HG02885 (cell line): Measurements from ENCODE around the gene TNIK.

Experiments
- ATAC-seq: cut with Tn5 transposase; IDR thresholded peaks from one replicate; pipeline ENCODE4 v1.9.1; 2021; ENCODE audit warnings: mild to moderate bottlenecking; ENCODE audit not compliant: unreplicated experiment, poor library complexity

Gene TNIK

GRCh38 chr3:171159822-171160157 lies 300.4 kb downstream of the TNIK start:
- no peak for ATAC-seq

- no peak for ATAC-seq
Measured at GRCh38 chr3:171159024-171159821, 301.0 kb downstream of the TNIK start.

- no peak for ATAC-seq
Measured at GRCh38 chr3:171157980-171158379, 302.2 kb downstream of the TNIK start.

- ATAC-seq: no peak
Measured at GRCh38 chr3:171157286-171157685, 302.9 kb downstream of the TNIK start.

GRCh38 chr3:171156401-171157010 lies 303.7 kb downstream of the TNIK start:
- no peak for ATAC-seq

- ATAC-seq: no peak
Measured at GRCh38 chr3:171155122-171155700, 305.0 kb downstream of the TNIK start.

GRCh38 chr3:171150945-171151344 lies 309.3 kb downstream of the TNIK start:
- no peak for ATAC-seq

- no peak for ATAC-seq
Measured at GRCh38 chr3:171149526-171150116, 310.6 kb downstream of the TNIK start.

GRCh38 chr3:171145798-171146197 lies 314.4 kb downstream of the TNIK start:
- no peak for ATAC-seq

GRCh38 chr3:171142985-171143384 lies 317.2 kb downstream of the TNIK start:
- no peak for ATAC-seq

GRCh38 chr3:171140246-171140645 lies 320.0 kb downstream of the TNIK start:
- ATAC-seq: no peak

- ATAC-seq: no peak
Measured at GRCh38 chr3:171138027-171138426, 322.2 kb downstream of the TNIK start.

GRCh38 chr3:171135549-171135948 lies 324.7 kb downstream of the TNIK start:
- no peak for ATAC-seq

GRCh38 chr3:171133796-171134569 lies 326.2 kb downstream of the TNIK start:
- no peak for ATAC-seq

GRCh38 chr3:171133337-171133736 lies 326.9 kb downstream of the TNIK start:
- ATAC-seq: no peak

GRCh38 chr3:171132873-171133272 lies 327.3 kb downstream of the TNIK start:
- no peak for ATAC-seq

- ATAC-seq: no peak
Measured at GRCh38 chr3:171129827-171130226, 330.4 kb downstream of the TNIK start.

- ATAC-seq: no peak
Measured at GRCh38 chr3:171127611-171128010, 332.6 kb downstream of the TNIK start.

- no peak for ATAC-seq
Measured at GRCh38 chr3:171126478-171127209, 333.6 kb downstream of the TNIK start.

- ATAC-seq: no peak
Measured at GRCh38 chr3:171125010-171125409, 335.2 kb downstream of the TNIK start.
